CD4-positive, alpha-beta T cell (primary cell): Measurements from ENCODE around the gene QSOX1. TPM values are rescaled to one million over a fixed set of nuclear protein-coding genes. Genes with fewer than 3 reads are reported as not detected.
A peak's percentile ranks its signal among the peaks of the same experiment; 100 is the strongest.

ENCODE experiments used
- ATAC-seq: fragments of 200-7000 bp; cut with Tn5 transposase; one replicate; pipeline ENCODE4 v1.10.0; 2022; ENCODE audit warnings: mild to moderate bottlenecking; ENCODE audit not compliant: poor library complexity
- CTCF ChIA-PET: fragments of 350-600 bp; sonication (Branson Sonifier 250); formaldehyde crosslinking; loops from one replicate; lab custom pipeline; 2021; ENCODE audit warnings: antibody characterized with exemption, inconsistent platforms; lab: Charles Lee
- POLR2A ChIA-PET: fragments of 350-600 bp; sonication (Branson Sonifier 250); formaldehyde crosslinking; loops from one replicate; lab custom pipeline; 2021; ENCODE audit warnings: antibody characterized with exemption, inconsistent platforms; lab: Charles Lee
- DNase-seq, 14 experiments: peaks; one replicate each; pipeline ENCODE4 v3.0.0-alpha.2; 2013 to 2020; ENCODE audit warnings: mixed read lengths in 2 of 14
- H3K27ac ChIP-seq, 2 donors: one replicate each; pipeline versions ENCODE4 v1.5.1 to v1.7.0; 2013; ENCODE audit warnings: low read length in 2 of 2, low read depth in 1 of 2, mild to moderate bottlenecking in 1 of 2
- H3K27me3 ChIP-seq, 2 experiments: 1 replicate in 1 of 2; 2 replicates in 1 of 2; pipeline versions ENCODE4 v1.6.1 to v1.7.0; 2013; ENCODE audit warnings: low read length in 2 of 2, control low read depth in 1 of 2, mild to moderate bottlenecking in 1 of 2, moderate library complexity in 1 of 2; ENCODE audit not compliant: insufficient read depth in 2 of 2, control insufficient read depth in 1 of 2
- H3K36me3 ChIP-seq: one replicate; pipeline ENCODE4 v1.6.1; 2013; ENCODE audit warnings: low read length, control low read depth; ENCODE audit not compliant: insufficient read depth
- H3K4me1 ChIP-seq: one replicate; pipeline ENCODE4 v1.6.1; 2013; ENCODE audit warnings: low read length, control low read depth; ENCODE audit not compliant: insufficient read depth
- H3K4me3 ChIP-seq: one replicate; pipeline ENCODE4 v1.5.1; 2013; ENCODE audit warnings: mild to moderate bottlenecking, low read length, moderate library complexity
- H3K9me3 ChIP-seq, 2 experiments: 1 replicate in 1 of 2; 2 replicates in 1 of 2; pipeline versions ENCODE4 v1.6.1 to v1.7.0; 2013; ENCODE audit warnings: low read length in 2 of 2, mild to moderate bottlenecking in 2 of 2, control low read depth in 1 of 2, moderate library complexity in 1 of 2; ENCODE audit not compliant: control insufficient read depth in 1 of 2, insufficient read depth in 1 of 2
- H3K27ac Mint-ChIP-seq: one replicate; pipeline ENCODE4 v1.8.0; 2020; ENCODE audit warnings: mixed read lengths
- H3K27me3 Mint-ChIP-seq: one replicate; pipeline ENCODE4 v1.8.0; 2021; ENCODE audit warnings: mixed read lengths
- H3K36me3 Mint-ChIP-seq: one replicate; pipeline ENCODE4 v1.8.0; 2021; ENCODE audit warnings: low read depth, mixed read lengths
- H3K4me1 Mint-ChIP-seq: one replicate; pipeline ENCODE4 v1.8.0; 2021; ENCODE audit warnings: low read depth, mixed read lengths
- H3K4me3 Mint-ChIP-seq: one replicate; pipeline ENCODE4 v1.8.0; 2020; ENCODE audit warnings: mild to moderate bottlenecking, mixed read lengths
- H3K9me3 Mint-ChIP-seq: one replicate; pipeline ENCODE4 v1.8.0; 2020; ENCODE audit warnings: mixed read lengths
- CTCF ChIP-seq: fragments of 200-600 bp; IDR thresholded peaks from one replicate; pipeline ENCODE4 v1.8.0; 2022; ENCODE audit warnings: antibody characterized with exemption, mild to moderate bottlenecking
- intact Hi-C, 2 experiments: fragments of 100-400 bp; cut with DNase I in 1 of 2; cut with micrococcal nuclease in 1 of 2; formaldehyde crosslinking; loops; one replicate each; pipeline versions ENCODE4 v1.15.1 to v1.9.0; 2023 to 2025; cut with DNase I, micrococcal nuclease
- total RNA-seq, 174 experiments: library from RNA in 2 of 174; stranded (reverse) in 2 of 174; gene quantifications; one replicate each; pipeline ENCODE4 v1.2.3 and lab custom pipeline; 2021 to 2026

Gene QSOX1
- total RNA-seq, 2 experiments from 2014 or later, result 13.7 to 14.3 TPM

DNA sequence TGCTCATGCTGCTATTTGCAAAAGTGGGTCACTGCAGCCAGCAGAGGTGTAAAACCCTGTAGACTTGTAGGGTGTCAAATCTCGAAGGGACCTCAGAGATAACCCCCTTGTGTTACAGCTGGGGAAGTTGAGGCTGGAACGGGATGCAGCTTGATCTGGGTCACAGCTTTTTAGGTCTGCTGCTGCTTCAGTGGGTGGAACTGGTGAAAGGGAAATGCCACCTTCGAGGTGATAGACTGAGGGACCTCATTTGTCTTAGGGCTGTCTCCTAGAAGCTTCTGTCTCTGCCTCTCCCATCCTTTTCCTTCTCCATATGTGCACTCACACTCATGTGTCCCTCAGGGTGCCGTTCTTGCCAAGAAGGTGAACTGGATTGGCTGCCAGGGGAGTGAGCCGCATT, 35.4 kb downstream of the QSOX1 start:
- no peaks in the 10 kb centered on the region for H3K9me3 Mint-ChIP-seq
- no peaks in the 10 kb centered on the region for H3K27me3 Mint-ChIP-seq
- H3K4me1 ChIP-seq, result peaks cover 4% of the 10 kb centered on the region
- no peaks in the 10 kb centered on the region for H3K9me3 ChIP-seq
- no peak overlapping the region for H3K4me3 ChIP-seq
- no peak overlapping the region for H3K27ac ChIP-seq
- peaks cover 61% of the 10 kb centered on the region for H3K36me3 Mint-ChIP-seq
- intact Hi-C loops, result no loop called here
- no peak for TF ChIP-seq CTCF
- DNase-seq, result peak in 1 of 14 experiments; percentile 13
- H3K4me3 Mint-ChIP-seq, result no peak overlapping the region
- H3K36me3 ChIP-seq, result peaks cover 46% of the 10 kb centered on the region
- H3K4me1 Mint-ChIP-seq, result no peaks in the 10 kb centered on the region
- POLR2A ChIA-PET, result no interaction called here
- no peak for ATAC-seq
- no peaks in the 10 kb centered on the region for H3K27me3 ChIP-seq
- CTCF ChIA-PET, result no interaction called here
- no peak overlapping the region for H3K27ac Mint-ChIP-seq

- CTCF ChIA-PET, result no interaction called here
- H3K9me3 Mint-ChIP-seq, result no peaks in the 10 kb centered on the region
- H3K27me3 Mint-ChIP-seq, result no peaks in the 10 kb centered on the region
These were observed 37.5 kb downstream of the QSOX1 start for GRCh38 chr1:180192172-180192571.

GRCh38 chr1:180193141-180194047, 38.7 kb downstream of the QSOX1 start:
- H3K36me3 ChIP-seq, result peaks cover 30% of the 10 kb centered on the region
- TF ChIP-seq CTCF, result no peak
- ATAC-seq (no peak), DNase-seq (no peak)
- H3K4me1 ChIP-seq, result peaks cover 4% of the 10 kb centered on the region
- no peak overlapping the region for H3K4me3 ChIP-seq
- no peak overlapping the region for H3K27ac Mint-ChIP-seq
- H3K4me3 Mint-ChIP-seq, result no peak overlapping the region
- no peaks in the 10 kb centered on the region for H3K4me1 Mint-ChIP-seq
- CTCF ChIA-PET, result no interaction called here
- no peaks in the 10 kb centered on the region for H3K27me3 Mint-ChIP-seq
- H3K9me3 Mint-ChIP-seq, result no peaks in the 10 kb centered on the region
- no peaks in the 10 kb centered on the region for H3K9me3 ChIP-seq
- intact Hi-C loops, result no loop called here
- H3K36me3 Mint-ChIP-seq, result peaks cover 56% of the 10 kb centered on the region
- no peak overlapping the region for H3K27ac ChIP-seq
- POLR2A ChIA-PET, result no interaction called here
- H3K27me3 ChIP-seq, result no peaks in the 10 kb centered on the region

More at GRCh38 chr1:180192172-180192571, 37.5 kb downstream of the QSOX1 start:
- DNase-seq (peak in 1 of 14 experiments; percentile 20), ATAC-seq (no peak)
- Mint-ChIP-seq H3K36me3 (peaks cover 58% of the 10 kb centered on the region), H3K4me3 (no peak overlapping the region), H3K27ac (no peak overlapping the region), H3K4me1 (no peaks in the 10 kb centered on the region)
- Histone ChIP-seq H3K9me3 (no peaks in the 10 kb centered on the region), H3K36me3 (peaks cover 33% of the 10 kb centered on the region), H3K4me3 (no peak overlapping the region), H3K27me3 (no peaks in the 10 kb centered on the region), H3K4me1 (peaks cover 4% of the 10 kb centered on the region), H3K27ac (no peak overlapping the region)
- POLR2A ChIA-PET, result no interaction called here
- TF ChIP-seq CTCF, result no peak
- intact Hi-C loops, result no loop called here
